Measurements from ENCODE around the gene EYS. TPM values are rescaled to one million over a fixed set of nuclear protein-coding genes. Genes with fewer than 3 reads are reported as not detected.

EYS gene
- total RNA-seq (2014; rRNA removed; shearing (Covaris generic)), result not detected in 2 replicates

DNA sequence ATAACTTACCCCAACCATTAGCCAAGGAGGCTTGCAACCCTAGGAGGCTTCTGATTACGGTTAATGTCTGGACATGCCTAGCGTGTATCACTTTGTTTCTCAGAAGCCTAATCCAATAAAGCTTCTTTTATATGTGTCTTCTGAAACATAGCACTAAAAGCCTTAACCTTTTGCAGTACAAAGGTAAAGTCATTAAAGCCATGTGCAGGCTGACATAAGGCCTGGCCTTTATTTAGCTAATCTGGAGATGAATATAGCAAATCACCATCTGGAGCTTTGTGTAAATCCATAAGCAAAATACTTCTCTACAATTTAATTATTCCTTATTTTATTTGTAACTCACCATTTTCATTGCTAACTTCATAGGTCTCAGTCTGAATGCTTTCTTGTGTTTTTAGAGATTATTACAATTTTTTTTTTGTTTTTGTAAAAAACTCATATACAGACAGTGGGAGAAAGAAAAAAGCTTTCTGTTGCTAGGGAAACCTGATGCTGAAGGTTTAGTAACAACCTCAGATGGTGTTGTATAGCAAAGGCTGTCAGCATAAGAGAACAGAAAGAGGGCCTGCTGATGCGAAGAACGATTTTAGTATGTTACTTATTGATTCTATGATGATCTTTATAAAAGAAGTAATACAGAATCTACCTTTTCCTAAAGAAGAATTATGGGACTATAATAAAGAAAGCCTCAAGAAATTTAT lies at the start of gene EYS:
Gene EYS (minus strand): TSS at position 101 of the 701 bp plus-strand sequence. CDS start 211,816 bp downstream, outside the sequence.
- H3K4me3 ChIP-seq, result no peak within 1 kb of the TSS
- no peak for DNase-seq
- no peaks in the 10 kb centered on the region for H3K27me3 ChIP-seq
- H3K27ac ChIP-seq, result no peak within 1 kb of the TSS
- H3K4me1 ChIP-seq, result no peaks in the 10 kb centered on the region
- H3K36me3 ChIP-seq, result no peaks in the 10 kb centered on the region
- no peaks in the 10 kb centered on the region for H3K9me3 ChIP-seq (replicated peaks)

DNA sequence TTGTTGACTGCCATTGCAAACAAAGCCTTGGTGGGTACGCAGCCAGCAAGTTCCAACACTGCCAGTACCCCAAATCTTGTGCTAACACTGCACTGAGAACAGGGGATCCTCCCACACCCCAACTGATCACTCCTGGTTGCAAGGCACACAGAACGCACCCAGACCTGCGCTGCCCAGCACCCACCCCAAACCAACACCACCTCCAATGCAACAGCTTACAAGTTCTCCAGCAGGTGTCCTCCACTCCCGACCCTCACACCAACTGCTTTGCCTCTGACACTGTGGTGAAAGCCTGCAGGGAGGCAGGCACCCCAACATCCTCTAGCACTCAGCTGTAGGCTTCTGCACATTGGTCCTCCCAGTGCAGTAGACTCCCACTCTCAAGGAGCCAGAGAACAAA lies 39.3 kb upstream of the EYS start:
- no peak for DNase-seq
- Histone ChIP-seq H3K4me3 (no peak overlapping the region), H3K36me3 (no peaks in the 10 kb centered on the region), H3K4me1 (no peaks in the 10 kb centered on the region), H3K27ac (no peak overlapping the region), H3K9me3 (replicated peaks) (no peaks in the 10 kb centered on the region), H3K27me3 (no peaks in the 10 kb centered on the region)

DNA sequence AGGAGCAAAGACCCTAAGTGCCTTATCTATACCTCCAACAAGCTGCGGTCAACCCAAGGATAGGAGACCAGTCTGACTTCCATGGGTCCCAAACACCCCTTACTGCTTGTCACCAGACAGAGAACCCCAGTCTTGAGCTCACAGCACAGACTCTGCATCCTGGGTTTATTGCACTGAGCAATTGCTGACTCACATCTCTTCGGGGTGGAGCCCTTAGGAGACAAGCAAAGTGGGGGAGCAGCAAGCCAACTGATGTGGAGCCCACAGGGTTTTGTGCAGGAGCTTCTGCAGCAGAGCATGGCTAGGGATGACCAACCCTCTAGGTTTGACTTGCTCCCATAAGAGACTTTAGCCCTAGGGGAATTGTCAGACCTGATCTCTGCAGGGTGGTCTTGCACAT lies 38.6 kb upstream of the EYS start:
- no peaks in the 10 kb centered on the region for H3K27me3 ChIP-seq
- H3K27ac ChIP-seq, result no peak overlapping the region
- H3K4me3 ChIP-seq, result no peak overlapping the region
- H3K4me1 ChIP-seq, result no peaks in the 10 kb centered on the region
- DNase-seq, result no peak
- H3K9me3 ChIP-seq (replicated peaks), result no peaks in the 10 kb centered on the region
- H3K36me3 ChIP-seq, result no peaks in the 10 kb centered on the region

DNA sequence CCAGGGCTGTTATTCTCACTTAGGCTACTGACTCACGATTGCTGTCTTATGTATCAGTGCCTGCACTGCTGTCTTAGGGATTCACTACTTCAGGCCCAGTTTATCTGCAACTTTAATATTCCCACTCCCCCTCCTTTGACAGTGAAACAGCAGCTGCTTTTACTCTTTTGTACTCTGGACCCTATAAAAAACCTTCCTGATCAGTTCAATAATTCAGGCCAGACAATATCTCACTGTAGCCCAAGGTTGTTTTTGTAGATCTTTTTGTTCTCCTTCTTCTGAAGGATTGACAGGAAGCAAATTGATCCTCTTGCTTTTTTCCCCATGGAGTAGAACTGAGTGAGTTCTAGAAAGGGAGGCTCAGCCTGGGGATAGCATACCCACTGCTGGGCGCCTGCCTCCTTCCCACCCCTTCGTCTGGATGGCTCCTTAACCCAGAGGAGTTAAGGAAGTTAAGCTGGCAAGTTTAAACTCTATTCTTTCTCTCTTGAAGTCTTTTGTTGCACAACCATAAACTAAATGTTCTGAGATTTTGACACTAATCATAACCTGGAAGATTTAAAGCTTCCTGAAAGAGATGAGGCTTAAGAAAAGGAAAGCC lies 22.0 kb upstream of the EYS start:
- no peak for DNase-seq
- Histone ChIP-seq H3K4me3 (no peak overlapping the region), H3K36me3 (no peaks in the 10 kb centered on the region), H3K27ac (no peak overlapping the region), H3K9me3 (replicated peaks) (no peaks in the 10 kb centered on the region), H3K4me1 (no peaks in the 10 kb centered on the region), H3K27me3 (no peaks in the 10 kb centered on the region)

DNA sequence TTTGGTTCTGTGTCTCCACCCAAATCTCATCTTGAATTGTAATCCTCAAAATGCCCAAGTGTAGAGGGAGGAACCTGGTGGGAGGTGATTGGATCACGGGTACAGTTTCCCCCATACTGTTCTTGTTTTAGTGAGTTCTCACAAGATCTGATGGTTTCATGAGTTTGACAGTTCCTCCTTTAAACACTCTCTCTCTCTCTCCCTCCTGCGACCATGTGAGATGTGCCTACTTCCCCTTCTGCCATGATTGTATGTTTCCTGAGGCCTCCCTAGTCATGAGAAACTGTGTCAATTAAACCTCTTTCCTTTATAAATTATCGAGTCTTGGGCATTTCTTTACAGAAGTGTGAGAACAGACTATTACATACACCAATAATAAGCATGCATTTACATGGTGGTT lies 12.1 kb upstream of the EYS start:
- H3K9me3 ChIP-seq (replicated peaks), result no peaks in the 10 kb centered on the region
- no peaks in the 10 kb centered on the region for H3K4me1 ChIP-seq
- H3K4me3 ChIP-seq, result no peak overlapping the region
- H3K36me3 ChIP-seq, result no peaks in the 10 kb centered on the region
- H3K27ac ChIP-seq, result no peak overlapping the region
- no peaks in the 10 kb centered on the region for H3K27me3 ChIP-seq
- DNase-seq, result no peak

DNA sequence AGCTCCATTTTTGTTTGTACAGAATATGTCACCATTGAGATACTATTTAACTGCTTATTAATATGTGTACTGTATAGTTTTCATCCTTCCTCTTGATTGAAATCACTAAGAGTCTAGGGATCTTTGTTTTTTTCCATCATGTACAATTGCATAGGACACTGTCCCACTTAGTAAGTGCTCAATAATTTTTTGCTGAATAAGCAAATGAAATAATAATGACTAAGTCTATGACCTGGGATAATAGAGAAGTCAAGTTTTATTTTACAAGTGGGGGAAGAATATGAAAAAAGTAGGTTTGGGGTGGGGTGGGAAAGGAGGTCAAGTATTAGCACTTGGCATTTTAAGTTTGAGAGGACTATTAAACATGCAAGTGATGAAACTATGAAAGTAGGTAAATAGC lies 4.5 kb upstream of the EYS start:
- Histone ChIP-seq H3K4me1 (no peaks in the 10 kb centered on the region), H3K27ac (no peak overlapping the region), H3K4me3 (no peak overlapping the region), H3K36me3 (no peaks in the 10 kb centered on the region), H3K27me3 (no peaks in the 10 kb centered on the region), H3K9me3 (replicated peaks) (no peaks in the 10 kb centered on the region)
- DNase-seq, result no peak

DNA sequence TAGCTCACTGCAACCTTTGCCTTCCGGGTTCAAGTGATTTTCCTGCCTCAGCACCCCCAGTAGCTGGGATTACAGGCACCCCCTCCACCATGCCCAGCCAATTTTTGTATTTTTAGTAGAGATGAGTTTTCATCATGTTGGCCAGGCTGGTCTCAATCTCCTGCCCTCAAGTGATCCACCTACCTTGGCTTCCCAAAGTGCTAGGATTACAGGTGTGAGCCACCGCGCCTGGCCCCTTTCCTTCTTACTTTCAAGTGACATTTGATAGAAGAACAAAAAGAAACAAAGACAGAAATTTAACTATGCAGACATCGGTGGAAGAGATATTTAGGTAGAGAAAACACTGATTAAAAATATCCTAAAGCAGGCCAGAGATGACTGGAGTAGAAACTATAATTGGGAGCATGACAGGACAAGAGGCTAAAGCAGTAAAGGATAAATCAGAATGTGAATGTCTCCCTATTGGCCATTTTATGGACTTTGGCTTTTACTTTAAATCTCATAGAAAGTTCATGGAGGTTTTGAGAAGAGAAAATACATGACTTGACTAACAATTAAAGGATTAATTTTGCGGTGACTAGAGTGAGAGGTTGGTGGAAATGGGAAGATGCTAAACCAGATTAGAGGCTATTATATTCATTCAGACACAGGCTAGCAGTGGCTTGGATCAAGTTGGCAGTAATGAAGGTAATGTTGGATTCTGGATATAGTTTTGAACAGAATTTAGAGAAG lies 2.2 kb upstream of the EYS start:
- no peak overlapping the region for H3K27ac ChIP-seq
- no peaks in the 10 kb centered on the region for H3K36me3 ChIP-seq
- DNase-seq, result no peak
- H3K9me3 ChIP-seq (replicated peaks), result no peaks in the 10 kb centered on the region
- H3K27me3 ChIP-seq, result no peaks in the 10 kb centered on the region
- no peak overlapping the region for H3K4me3 ChIP-seq
- no peaks in the 10 kb centered on the region for H3K4me1 ChIP-seq

DNA sequence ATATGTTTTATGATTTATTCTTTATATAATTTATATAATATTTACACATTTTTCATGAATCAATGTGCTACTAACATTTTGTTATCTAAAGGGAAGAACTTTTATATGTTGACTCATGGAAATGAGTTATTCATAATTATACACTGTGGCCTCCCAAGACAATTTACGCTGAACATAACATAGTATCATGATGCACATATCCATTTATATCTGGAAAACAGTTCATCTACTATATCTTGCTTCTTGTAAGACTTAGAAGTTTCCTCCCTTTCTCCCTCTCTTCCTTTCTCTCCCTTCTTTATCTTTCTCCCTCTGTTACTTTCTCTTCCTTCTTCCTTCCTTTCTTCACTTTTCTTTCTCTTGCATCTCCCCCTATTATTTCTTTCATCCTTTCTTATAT lies 1.1 kb upstream of the EYS start:
- Histone ChIP-seq H3K36me3 (no peaks in the 10 kb centered on the region), H3K27ac (no peak overlapping the region), H3K9me3 (replicated peaks) (no peaks in the 10 kb centered on the region), H3K27me3 (no peaks in the 10 kb centered on the region), H3K4me1 (no peaks in the 10 kb centered on the region), H3K4me3 (no peak overlapping the region)
- DNase-seq, result no peak

DNA sequence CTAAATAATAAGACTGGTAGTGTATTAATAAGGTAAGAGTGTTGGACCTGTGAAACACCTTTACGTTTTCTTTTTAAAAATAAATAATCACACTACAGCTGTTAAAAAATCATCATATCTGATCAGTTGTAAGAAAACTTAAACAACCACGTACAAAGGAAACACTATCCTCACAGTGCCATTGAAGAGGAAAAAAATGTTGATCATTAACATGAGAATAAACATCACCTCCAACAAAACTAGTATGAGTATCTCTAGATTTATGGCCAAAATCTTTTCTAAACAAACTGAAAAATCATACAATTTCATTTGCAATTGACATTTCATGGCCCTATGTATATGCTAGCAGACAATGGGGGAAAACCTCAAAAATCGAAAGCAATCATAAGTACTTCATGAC lies 590 bp downstream of the EYS start:
- H3K9me3 ChIP-seq (replicated peaks), result no peaks in the 10 kb centered on the region
- H3K27me3 ChIP-seq, result no peaks in the 10 kb centered on the region
- H3K4me3 ChIP-seq, result no peak overlapping the region
- H3K27ac ChIP-seq, result no peak overlapping the region
- no peaks in the 10 kb centered on the region for H3K36me3 ChIP-seq
- no peaks in the 10 kb centered on the region for H3K4me1 ChIP-seq
- no peak for DNase-seq

DNA sequence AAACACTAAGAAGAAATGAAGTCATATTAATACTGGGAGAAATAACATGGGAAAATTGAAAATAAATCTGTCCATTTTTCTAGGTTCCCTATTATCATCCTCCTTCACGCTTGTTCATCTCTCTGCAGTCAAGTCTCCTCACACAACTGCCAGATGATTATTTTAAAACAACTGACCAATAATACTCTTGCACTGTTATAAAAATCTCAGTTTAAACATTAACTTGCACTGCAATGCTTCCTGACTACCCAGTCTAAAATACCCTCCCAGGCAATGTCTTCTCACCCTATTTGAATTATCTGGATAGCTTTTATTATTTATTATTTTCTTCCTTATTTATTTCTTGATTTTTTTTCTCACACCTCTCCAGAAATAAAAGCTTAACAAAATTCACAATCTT lies 5.7 kb downstream of the EYS start:
- no peaks in the 10 kb centered on the region for H3K36me3 ChIP-seq
- H3K27me3 ChIP-seq, result no peaks in the 10 kb centered on the region
- H3K27ac ChIP-seq, result no peak overlapping the region
- H3K9me3 ChIP-seq (replicated peaks), result no peaks in the 10 kb centered on the region
- no peak for DNase-seq
- no peaks in the 10 kb centered on the region for H3K4me1 ChIP-seq
- H3K4me3 ChIP-seq, result no peak overlapping the region

DNA sequence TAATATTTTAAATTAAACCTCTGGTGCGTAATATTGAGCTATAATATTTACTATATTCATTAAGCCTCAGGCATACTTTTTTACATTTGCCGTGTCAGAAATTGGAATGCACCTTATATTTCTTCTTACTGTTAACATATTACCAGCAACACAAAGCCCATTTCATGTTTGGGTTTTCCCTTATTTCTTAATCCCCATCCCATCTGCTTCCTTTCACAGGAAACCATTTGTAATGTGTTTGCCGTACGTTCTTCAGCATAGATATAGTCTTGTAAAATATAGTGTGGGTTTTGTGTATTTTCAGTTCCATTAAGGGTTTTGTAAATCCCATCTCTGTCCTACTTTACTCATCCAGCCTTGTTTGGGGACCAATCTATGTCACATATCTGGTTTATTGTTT lies 6.5 kb downstream of the EYS start:
- H3K4me3 ChIP-seq, result no peak overlapping the region
- H3K27ac ChIP-seq, result no peak overlapping the region
- no peaks in the 10 kb centered on the region for H3K4me1 ChIP-seq
- H3K27me3 ChIP-seq, result no peaks in the 10 kb centered on the region
- DNase-seq, result no peak
- no peaks in the 10 kb centered on the region for H3K36me3 ChIP-seq
- no peaks in the 10 kb centered on the region for H3K9me3 ChIP-seq (replicated peaks)

DNA sequence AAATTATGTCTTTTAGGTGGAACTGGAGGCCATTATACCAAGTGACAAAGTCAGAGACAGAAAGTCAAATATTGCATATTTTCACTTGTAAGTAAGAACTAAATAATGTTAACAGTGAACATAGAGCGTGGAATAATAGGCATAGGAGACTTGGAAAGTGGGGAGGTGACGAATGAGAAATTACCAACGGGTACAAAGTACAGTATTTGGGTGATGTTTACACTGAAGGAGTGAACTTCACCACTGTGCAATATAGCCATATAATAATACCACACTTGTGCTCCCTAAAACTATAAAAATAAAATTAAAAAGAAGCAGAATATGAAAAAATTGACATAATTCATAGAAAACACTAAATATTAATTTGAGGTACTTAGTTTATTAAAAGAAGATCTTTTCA lies 14.9 kb downstream of the EYS start:
- Histone ChIP-seq H3K9me3 (replicated peaks) (no peaks in the 10 kb centered on the region), H3K27ac (no peak overlapping the region), H3K36me3 (no peaks in the 10 kb centered on the region), H3K27me3 (no peaks in the 10 kb centered on the region), H3K4me1 (no peaks in the 10 kb centered on the region), H3K4me3 (no peak overlapping the region)
- DNase-seq, result no peak

DNA sequence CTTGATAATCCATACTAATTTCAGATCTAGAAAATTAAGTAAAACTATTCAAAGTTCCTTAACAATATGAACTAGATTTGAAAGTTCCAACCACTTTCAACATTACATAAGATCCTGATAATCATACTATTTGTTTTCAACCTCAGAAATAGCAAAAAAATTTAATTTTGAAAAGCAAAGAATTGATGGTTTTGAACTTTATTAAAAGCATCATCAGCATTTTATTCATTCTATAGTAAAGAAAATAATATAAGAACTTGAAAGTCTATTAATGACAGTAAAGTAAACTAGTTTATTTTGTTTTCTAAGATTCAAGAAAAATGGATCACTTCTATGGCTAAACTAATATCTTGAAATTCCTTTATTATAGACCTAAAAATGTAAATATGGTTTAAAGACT lies 26.8 kb downstream of the EYS start:
- H3K4me1 ChIP-seq, result no peaks in the 10 kb centered on the region
- DNase-seq, result no peak
- H3K9me3 ChIP-seq (replicated peaks), result no peaks in the 10 kb centered on the region
- no peak overlapping the region for H3K27ac ChIP-seq
- no peak overlapping the region for H3K4me3 ChIP-seq
- H3K36me3 ChIP-seq, result no peaks in the 10 kb centered on the region
- H3K27me3 ChIP-seq, result no peaks in the 10 kb centered on the region

DNA sequence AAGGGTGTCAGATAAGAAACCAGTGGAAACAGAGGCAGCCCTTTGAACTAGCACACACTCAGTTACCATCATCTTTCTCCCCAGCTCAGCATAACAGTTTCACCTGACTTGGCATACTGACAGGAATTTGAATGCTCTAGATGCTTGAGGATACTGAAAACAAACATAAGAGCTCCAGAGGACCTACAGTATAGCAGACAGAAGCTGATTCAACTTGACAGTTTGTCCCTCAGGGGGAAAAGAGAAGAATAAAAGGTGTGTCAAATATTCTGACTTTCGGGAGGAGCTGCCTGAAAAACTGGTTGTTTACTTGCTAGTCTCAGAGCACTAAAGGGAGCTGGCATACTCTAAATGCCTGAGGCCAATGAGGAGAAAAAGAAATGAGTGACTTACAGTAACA lies 35.1 kb downstream of the EYS start:
- no peak overlapping the region for H3K27ac ChIP-seq
- no peaks in the 10 kb centered on the region for H3K4me1 ChIP-seq
- no peak for DNase-seq
- no peaks in the 10 kb centered on the region for H3K9me3 ChIP-seq (replicated peaks)
- H3K4me3 ChIP-seq, result no peak overlapping the region
- H3K27me3 ChIP-seq, result no peaks in the 10 kb centered on the region
- H3K36me3 ChIP-seq, result no peaks in the 10 kb centered on the region

DNA sequence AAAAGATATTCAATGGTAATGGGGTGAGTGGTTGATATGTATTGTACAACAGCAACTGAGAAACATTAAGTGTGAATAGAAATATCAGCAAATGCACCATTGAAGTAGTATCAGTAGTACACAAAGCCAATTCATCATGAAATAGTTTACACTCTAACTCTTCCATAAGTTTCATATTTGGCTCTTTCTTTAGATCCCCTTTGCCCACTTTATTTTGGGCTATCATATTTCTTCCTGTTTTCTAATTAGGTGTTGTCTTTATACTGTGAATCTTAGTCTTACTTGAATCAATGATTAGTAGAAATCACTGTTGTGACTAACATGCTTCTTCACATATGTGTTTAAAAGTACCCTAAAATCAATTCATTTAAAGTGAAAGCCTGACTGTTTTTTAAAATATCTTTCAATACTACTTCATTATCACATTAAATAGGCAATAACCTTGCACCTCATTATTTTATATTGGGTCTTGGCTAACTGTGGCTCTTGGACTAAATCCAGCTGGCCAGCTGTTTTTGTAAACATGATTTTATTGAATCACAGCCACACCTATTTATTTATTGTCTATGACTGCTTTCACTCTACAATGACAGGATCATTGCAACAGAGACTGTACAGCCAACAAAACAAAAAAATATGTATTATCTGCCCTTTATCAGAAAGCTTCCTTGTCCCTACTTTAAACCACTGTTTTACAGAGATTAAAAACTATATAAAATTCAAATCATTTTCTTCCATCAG lies 38.9 kb downstream of the EYS start:
- Histone ChIP-seq H3K27ac (no peak overlapping the region), H3K27me3 (no peaks in the 10 kb centered on the region), H3K36me3 (no peaks in the 10 kb centered on the region), H3K4me3 (no peak overlapping the region), H3K9me3 (replicated peaks) (no peaks in the 10 kb centered on the region), H3K4me1 (no peaks in the 10 kb centered on the region)
- DNase-seq, result no peak

All from SJCRH30 (cell line).